HL-60 (cell line): Measurements from ENCODE around the gene C22orf23.
A peak's percentile ranks its signal among the peaks of the same experiment; 100 is the strongest.

Source experiments
- DNase-seq, 2 experiments: peaks; one replicate each; pipeline ENCODE4 v3.0.0-alpha.2; 2010 to 2020; ENCODE audit warnings: low read depth in 1 of 2, low spot score in 1 of 2
- H3K27ac ChIP-seq: fragments of 250-450 bp; sonication (Bioruptor Pico); replicated peaks from 2 replicates; pipeline ENCODE4 v1.5.1; 2020; ENCODE audit warnings: mild to moderate bottlenecking, moderate library complexity
- H3K27me3 ChIP-seq: fragments of 250-450 bp; sonication (Bioruptor Pico); 2 replicates; pipeline ENCODE4 v1.5.1; 2021; ENCODE audit warnings: mild to moderate bottlenecking, moderate library complexity; ENCODE audit not compliant: insufficient read depth, poor library complexity, severe bottlenecking
- H3K4me3 ChIP-seq: replicated peaks from 2 replicates; pipeline ENCODE4 v1.5.1; 2011; ENCODE audit warnings: mild to moderate bottlenecking, control low read depth, low read length; ENCODE audit not compliant: insufficient read depth
- GABPA ChIP-seq: IDR thresholded peaks from 2 replicates; pipeline ENCODE4 v1.6.1; 2012; ENCODE audit warnings: low read depth
- POLR2AphosphoS5 ChIP-seq: IDR thresholded peaks from 2 replicates; pipeline ENCODE4 v1.6.1; 2012; ENCODE audit warnings: low read depth
- REST ChIP-seq: IDR thresholded peaks from 2 replicates; pipeline ENCODE4 v1.6.1; 2012; ENCODE audit warnings: low read depth; ENCODE audit not compliant: insufficient replicate concordance
- SPI1 ChIP-seq: IDR thresholded peaks from 2 replicates; pipeline ENCODE4 v1.6.1; 2012; ENCODE audit warnings: low read depth, mild to moderate bottlenecking, borderline replicate concordance
- TF ChIP-seq, protein P1 (sequence below): IDR thresholded peaks from one replicate; pipeline ENCODE4 v1.5.1; 2011; ENCODE audit warnings: low read length, control low read depth, inconsistent platforms; ENCODE audit not compliant: insufficient read depth

The C22orf23 gene

DNA sequence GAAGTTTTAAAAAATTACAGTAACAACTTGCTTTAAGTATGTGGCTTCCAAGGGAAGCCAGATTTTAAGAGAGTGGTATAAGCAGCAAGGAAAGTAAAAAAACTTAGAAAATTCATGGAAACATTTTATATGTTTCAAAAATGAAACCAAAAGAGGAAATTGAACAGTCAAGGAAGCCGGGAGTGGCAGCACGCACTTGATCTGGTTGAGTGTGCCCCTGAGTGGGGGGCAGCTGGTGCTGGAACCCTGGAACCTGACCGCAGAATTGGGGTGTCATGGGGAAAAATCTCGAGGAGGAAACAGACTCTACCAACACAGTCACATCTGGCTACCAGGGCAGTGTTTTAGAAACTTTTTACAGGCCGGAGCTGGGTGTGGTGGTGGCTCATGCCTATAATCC is 33.3 kb downstream of the C22orf23 start:
- peak in 1 of 2 experiments; percentile 22 for DNase-seq
- no peak overlapping the region for H3K4me3 ChIP-seq
- TF ChIP-seq SPI1 (no peak), POLR2AphosphoS5 (no peak)
- peak overlapping the region; percentile 41 for H3K27ac ChIP-seq
- H3K27me3 ChIP-seq, result no peaks in the 10 kb centered on the region

GRCh38 chr22:37918580-37919270 is 34.7 kb downstream of the C22orf23 start:
- H3K4me3 ChIP-seq, result no peak overlapping the region
- no peak overlapping the region for H3K27ac ChIP-seq
- H3K27me3 ChIP-seq, result no peaks in the 10 kb centered on the region
- DNase-seq, result no peak
- TF ChIP-seq POLR2AphosphoS5 (no peak), REST (no peak), SPI1 (peak; percentile 15; the same call in 1 of the 2 replicates), GABPA (no peak)
- TF ChIP-seq, protein P1, sequence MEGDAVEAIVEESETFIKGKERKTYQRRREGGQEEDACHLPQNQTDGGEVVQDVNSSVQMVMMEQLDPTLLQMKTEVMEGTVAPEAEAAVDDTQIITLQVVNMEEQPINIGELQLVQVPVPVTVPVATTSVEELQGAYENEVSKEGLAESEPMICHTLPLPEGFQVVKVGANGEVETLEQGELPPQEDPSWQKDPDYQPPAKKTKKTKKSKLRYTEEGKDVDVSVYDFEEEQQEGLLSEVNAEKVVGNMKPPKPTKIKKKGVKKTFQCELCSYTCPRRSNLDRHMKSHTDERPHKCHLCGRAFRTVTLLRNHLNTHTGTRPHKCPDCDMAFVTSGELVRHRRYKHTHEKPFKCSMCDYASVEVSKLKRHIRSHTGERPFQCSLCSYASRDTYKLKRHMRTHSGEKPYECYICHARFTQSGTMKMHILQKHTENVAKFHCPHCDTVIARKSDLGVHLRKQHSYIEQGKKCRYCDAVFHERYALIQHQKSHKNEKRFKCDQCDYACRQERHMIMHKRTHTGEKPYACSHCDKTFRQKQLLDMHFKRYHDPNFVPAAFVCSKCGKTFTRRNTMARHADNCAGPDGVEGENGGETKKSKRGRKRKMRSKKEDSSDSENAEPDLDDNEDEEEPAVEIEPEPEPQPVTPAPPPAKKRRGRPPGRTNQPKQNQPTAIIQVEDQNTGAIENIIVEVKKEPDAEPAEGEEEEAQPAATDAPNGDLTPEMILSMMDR, result no peak

GRCh38 chr22:37917874-37918548 is 35.4 kb downstream of the C22orf23 start:
- no peaks in the 10 kb centered on the region for H3K27me3 ChIP-seq
- TF ChIP-seq, protein P1, result no peak
- peak; percentile 50; the same call in 1 of the 2 replicates for TF ChIP-seq SPI1
- DNase-seq, result peak in 1 of 2 experiments; percentile 29
- H3K4me3 ChIP-seq, result no peak overlapping the region
- H3K27ac ChIP-seq, result no peak overlapping the region

DNA sequence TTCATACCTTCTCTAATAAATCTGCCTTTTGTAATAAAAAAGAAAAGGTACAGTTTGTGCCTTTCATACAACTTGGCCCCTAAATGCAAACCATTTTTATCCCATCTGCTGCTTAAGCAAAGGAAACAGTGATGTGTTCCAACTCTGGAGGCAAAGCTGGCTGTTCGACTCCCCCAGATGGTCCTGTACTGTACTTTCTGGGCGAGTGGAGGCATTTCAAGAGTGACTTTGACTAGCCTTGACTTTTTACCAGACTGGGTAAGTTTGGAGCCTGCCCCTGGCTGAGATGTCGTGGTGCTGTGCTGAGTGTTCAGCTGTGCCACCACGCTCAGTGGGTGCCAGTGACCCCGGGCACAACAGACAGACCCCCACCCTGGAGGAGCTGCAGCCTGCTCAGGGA is 37.1 kb downstream of the C22orf23 start:
- Histone ChIP-seq H3K27ac (no peak overlapping the region), H3K4me3 (no peak overlapping the region), H3K27me3 (no peaks in the 10 kb centered on the region)
- no peak for TF ChIP-seq REST
- TF ChIP-seq, protein P1, result no peak
- TF ChIP-seq SPI1, result no peak
- TF ChIP-seq POLR2AphosphoS5, result no peak
- TF ChIP-seq GABPA, result no peak
- no peak for DNase-seq
